Activated CD8-positive, alpha-beta memory T cell treated with anti-CD3 and anti-CD28 coated beads, Interleukin-2, amount 50 U/mL, for 4 hours (primary cell): Measurements from ENCODE around the gene CRBN.

Experiments used
- DNase-seq: peaks from one replicate; pipeline ENCODE4 v3.0.0-alpha.2; 2020

CRBN gene

GRCh38 chr3:3165650-3166049, 13.8 kb downstream of the CRBN start:
- DNase-seq = no peak

DNA sequence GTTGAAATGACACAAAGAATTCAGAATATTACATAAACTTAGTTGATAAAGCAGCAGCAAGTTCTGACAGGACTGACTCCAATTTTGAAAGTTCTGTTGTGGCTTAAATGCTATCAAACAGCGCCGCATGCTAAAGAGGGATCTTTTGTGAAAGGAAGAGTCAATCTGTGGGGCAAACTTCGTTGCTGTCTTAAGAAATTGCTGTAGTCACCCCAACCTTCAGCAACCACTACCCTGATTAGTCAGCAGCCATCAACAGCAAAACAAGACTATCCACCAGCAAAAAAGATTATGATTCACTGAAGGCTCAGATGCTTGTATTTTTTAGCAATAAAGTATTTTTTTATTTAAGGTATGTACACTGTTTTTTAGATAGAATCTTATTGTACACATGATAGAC, 14.2 kb downstream of the CRBN start:
- no peak for DNase-seq

DNA sequence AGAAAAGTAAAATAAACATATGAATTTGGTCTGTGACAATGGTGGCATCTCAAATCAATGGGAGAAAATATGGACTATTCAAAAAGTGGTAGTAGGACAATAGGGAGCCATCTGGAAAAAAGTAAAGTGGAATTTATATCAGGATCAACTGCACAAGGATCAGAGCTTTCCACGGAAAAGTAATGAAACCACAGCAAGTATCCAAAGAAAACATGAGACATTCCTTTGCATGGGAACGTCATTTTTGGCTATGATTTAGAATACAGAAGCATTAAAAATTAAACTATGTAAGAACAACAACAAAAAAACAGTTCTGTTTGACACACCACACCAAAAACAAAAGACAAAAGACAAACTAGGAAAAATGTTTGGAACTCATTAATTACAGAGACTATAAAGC, 18.7 kb downstream of the CRBN start:
- no peak for DNase-seq

GRCh38 chr3:3157484-3157883, 22.0 kb downstream of the CRBN start:
- DNase-seq = no peak

DNA sequence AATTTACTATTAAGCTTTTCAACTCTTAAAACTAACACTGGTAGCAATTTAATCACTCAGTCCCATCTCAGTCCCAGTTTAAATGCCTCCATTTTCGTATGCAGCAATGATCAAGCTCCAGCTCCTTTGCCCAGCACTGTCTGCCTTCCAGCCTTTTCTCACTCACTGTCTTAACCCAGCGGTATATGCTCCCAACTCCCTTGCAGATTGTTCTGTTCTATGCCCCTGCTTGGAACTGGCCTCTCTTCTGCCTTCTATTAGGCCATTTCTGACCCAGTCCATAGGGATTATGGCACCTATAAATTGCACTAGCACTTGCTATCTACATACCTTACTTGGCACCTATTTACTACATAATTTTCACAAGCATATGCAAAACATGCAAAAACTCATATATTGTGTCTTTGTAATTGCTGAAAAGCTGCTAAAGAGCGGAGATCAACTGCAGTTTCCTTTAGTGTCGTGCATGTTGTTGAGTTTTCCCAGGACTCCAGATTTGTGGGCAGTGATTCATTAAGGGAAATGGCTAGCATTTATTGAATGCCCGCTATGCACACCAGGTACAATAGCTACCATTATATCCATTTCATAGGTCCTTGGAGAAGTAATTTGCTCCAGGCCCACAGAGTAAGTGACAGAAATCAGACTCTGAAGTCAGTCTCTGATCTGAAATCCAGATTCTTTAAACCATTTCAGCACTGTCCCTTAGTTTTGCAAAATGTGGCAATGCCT, 24.4 kb downstream of the CRBN start:
- no peak for DNase-seq

DNA sequence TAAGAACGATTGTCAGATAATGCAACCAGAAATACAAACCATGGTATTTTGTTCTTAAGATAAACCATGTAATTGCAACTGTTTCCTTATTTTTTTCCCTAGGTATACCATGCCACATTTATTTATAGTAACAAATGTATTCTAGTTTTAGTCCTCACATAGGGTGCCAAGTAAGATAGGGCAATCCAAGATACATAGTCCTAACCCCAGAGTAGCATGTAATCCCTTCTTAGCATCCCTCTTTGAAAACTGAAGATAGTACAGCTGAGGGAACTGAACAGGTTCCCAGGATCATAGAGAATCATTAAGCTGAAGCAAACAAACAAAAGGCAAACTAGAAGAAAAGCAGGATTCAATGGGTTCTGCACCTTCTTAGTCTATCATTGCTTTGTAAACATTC, 28.0 kb downstream of the CRBN start:
- no peak for DNase-seq

- no peak for DNase-seq
Measured at GRCh38 chr3:3149560-3149959, 29.9 kb downstream of the CRBN start.

DNA sequence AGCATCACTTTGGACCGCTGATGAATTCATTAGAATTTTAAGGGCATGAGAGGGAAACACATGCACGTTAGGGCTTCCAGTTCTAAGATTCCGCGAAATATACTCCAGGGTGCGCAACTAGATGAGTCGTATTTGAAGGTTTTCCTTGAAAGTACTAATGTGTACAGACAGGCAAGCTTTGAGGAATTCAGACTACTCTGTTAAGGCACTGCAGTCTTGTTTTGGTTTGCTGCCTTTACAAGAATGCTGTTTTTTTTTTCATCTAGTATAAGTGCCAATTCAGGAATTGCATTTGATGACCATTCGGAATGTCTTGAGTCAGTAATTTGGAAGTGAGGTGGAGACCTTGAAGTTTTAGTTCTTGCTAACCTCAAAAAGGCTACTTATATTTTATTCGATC, 33.7 kb downstream of the CRBN start:
- no peak for DNase-seq

DNA sequence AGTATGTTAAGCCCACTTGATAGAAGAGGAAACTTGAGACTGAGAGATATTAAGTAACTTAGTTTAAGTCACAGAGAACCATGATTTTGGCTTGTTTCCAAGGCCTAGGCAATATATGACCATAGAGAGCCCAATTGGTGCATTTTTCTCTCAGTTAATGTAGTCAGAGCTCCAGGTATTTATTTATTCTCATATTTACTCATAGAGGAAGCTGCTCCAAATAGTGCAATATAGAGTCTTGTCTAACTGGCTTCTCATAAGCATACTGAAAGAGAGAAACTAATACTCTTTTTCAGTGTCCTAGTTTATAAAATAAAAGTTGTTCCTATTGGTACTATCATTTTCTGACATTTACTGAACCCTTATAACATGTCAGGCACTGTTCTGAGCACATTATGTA, 37.6 kb downstream of the CRBN start:
- DNase-seq = no peak

GRCh38 chr3:3137526-3137925, 42.0 kb downstream of the CRBN start:
- no peak for DNase-seq

DNA sequence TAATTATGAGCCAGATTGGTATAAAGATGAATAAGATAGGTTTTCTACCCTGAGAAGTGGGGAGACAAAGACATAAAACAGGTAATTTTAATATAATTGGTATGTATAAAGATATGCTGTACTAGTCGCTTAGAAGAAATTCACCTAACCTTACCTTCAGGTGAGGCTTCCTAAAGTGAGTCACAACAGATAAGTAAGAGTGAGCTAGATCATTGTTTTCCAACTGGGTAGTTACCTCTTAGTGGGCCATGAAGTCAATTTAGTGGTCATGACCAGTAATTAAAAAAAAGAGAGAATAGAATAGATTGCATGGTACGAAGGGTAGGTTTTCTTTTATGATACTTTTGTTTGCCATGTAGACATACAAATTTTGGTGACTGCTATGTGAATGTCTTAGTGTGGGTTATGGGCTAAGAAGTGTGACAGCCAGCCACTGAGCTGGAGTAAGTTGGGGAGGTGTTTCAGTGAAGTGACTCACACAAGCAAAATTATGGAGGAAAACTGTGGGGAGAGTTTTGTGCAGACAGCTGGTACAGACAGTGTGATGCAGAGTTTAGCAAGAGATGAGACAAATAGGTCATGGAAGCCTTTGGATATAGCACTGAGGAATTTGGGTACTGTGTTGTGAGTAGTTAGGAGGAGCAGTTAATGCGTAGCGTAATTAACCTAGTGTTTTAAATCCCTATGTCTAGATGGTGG, 44.6 kb downstream of the CRBN start:
- DNase-seq = no peak

DNA sequence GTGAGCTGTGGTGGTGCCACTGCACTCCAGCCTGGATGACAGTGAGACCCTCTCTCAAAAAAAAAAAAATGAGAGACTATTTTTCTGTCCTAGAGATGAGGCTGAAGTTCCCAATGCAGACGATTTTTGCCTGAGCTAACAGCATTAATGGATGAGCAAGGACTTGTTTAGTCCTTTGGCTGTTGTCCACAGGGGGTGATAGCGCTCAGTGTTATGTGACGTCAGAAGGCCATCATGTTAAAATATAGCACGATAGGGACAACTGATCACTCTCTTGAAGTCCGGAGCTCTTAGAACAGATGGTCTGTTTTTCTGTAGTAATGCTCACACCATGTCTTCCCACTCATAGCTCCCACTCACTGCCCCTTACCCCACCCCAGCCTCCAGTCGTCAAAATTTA, 46.0 kb downstream of the CRBN start:
- DNase-seq = no peak

- DNase-seq = no peak
Measured at GRCh38 chr3:3129579-3129978, 49.9 kb downstream of the CRBN start.

- peak; percentile 34 for DNase-seq
Measured at GRCh38 chr3:3127432-3128010, 52.0 kb downstream of the CRBN start.

- DNase-seq = peak; percentile 98
Measured at GRCh38 chr3:3126477-3127431, 52.7 kb downstream of the CRBN start, which contains the start of gene TRNT1. TSS of gene TRNT1 (plus strand) at chr3:3126940. CDS start at chr3:3129041, 2,101 bp downstream.

- no peak for DNase-seq
Measured at GRCh38 chr3:3125977-3126376, 53.5 kb downstream of the CRBN start.

DNA sequence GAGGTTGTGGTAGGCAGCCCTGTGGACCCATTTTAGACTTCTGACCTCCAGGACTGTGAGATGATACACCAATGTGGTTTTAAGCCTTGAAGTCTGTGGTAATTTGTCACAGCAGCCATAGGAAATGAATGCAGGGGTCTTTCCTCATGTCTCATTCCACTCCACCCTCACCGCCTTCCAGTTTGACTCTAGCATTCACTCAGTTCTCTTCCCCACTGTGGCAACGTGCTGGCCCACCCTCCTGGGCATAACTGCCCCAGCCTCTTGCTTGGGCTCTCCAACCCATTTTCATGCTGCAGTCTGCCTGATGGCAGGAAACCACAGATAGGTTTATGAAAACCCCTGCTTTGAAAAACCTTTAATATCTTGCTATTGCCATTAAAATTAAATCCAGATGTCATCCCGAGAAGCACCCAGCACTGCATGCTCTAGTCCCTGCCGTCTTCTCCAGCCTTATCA, 60.1 kb downstream of the CRBN start:
- no peak for DNase-seq

DNA sequence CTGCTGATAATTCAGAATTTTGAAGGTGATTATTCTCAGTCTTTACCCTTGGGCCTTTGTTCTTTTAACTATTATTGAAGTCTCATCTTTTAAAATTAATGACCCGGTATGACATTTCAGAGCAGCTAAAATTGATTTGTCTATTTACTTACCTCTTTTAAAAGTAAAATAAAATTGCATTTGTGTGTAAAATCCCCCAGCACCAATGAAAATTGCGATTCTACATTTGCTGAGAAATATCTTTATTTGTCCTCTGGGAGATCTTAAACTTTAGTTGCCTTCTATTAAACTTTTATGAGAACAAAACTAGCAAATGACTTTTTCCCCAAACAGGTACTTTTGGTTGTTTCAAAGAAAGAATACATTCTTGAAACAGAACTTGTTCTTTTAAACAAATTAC, 61.8 kb downstream of the CRBN start:
- DNase-seq = no peak

DNA sequence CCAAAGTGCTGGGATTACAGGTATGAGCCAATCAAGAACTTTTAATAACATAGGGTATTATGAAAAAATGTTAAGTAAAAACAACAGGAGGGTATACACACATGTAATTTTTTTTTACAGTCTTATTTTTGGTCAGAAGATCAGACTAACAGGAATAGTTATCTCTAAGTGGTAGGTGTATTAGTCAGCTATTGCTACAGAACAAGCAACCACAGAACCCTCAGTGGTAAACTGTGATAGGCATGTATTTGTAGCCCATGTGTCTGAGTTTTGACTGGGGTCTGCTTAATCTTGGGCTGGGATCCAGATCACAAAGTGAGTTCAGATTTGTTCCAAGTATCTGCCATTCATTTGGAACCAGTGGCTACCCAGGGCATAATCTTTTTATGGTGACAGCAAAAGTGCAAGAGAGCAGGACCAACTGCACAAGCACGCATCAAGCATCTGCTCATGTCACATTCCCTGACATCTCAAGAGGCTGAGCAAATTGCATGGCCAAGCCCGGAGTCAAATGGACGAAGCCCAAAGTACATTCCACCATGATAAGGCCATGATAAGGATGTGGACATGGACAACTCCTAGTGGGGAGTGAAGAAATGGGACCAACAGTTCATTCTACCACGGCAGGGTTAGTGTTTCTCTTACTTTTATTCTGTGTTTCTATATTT, 66.3 kb downstream of the CRBN start:
- no peak for DNase-seq

GRCh38 chr3:3110749-3111361, 68.6 kb downstream of the CRBN start:
- DNase-seq = no peak

DNA sequence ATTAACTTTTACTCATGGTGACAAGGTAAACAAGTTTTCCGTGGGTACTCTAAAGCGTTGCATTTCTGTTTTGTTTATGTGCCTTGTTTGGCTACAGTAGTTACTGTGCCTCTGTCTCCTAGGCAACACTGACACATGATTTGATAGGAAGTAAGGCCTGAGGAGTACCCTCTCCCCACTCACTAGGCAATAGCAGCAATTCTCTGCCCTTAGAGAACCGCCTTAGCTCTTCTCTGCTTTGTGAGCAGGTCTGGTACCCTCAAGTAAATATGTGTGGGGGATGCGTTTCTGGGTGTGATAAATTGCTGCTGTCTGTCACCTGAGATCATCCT, 69.2 kb downstream of the CRBN start, which contains the start of gene IL5RA:
Gene IL5RA (minus strand): TSS at position 76 of the 332 bp plus-strand sequence. CDS start 5,390 bp downstream, outside the sequence.
- no peak for DNase-seq
